Sigmoid colon (tissue), 7 donors: ENCODE data around the gene DNAAF5. TPM values are rescaled to one million over a fixed set of nuclear protein-coding genes. Genes with fewer than 3 reads are reported as not detected.

Experiments used
- DNase-seq: peaks from one replicate; pipeline ENCODE4 v3.0.0-alpha.2; 2019
- H3K27ac ChIP-seq, 4 donors: fragments of 200-600 bp; sonication (generic); one replicate each; pipeline ENCODE4 v1.5.1; 2016 to 2019; ENCODE audit warnings: mild to moderate bottlenecking in 1 of 4
- H3K27me3 ChIP-seq, 3 donors: fragments of 200-600 bp; sonication (generic); one replicate each; pipeline ENCODE4 v1.5.1; 2019; ENCODE audit warnings: mild to moderate bottlenecking in 1 of 3
- H3K36me3 ChIP-seq, 4 donors: fragments of 200-600 bp; sonication (generic); one replicate each; pipeline ENCODE4 v1.5.1; 2016 to 2019
- H3K4me1 ChIP-seq, 4 donors: fragments of 200-600 bp; sonication (generic); one replicate each; pipeline ENCODE4 v1.5.1; 2017 to 2019
- H3K4me3 ChIP-seq, 4 donors: fragments of 200-600 bp; sonication (generic); one replicate each; pipeline ENCODE4 v1.5.1; 2017 to 2019; ENCODE audit warnings: mild to moderate bottlenecking in 2 of 4, moderate library complexity in 1 of 4
- H3K9me3 ChIP-seq, 4 donors: fragments of 200-600 bp in 3 of 4; sonication (generic) in 3 of 4; one replicate each; pipeline versions ENCODE4 v1.5.1 to v1.6.1; 2013 to 2019
- CTCF ChIP-seq, 4 experiments: fragments of 450-650 bp in 3 of 4; fragments of 200-600 bp in 1 of 4; IDR thresholded peaks; one replicate each; pipeline ENCODE4 v1.5.1; 2016 to 2019; ENCODE audit warnings: antibody characterized with exemption in 4 of 4, mild to moderate bottlenecking in 3 of 4, moderate library complexity in 2 of 4
- EP300 ChIP-seq, 4 donors: sonication (generic); formaldehyde crosslinking; IDR thresholded peaks; one replicate each; pipeline ENCODE4 v1.6.1; 2017; ENCODE audit warnings: antibody characterized with exemption in 4 of 4
- POLR2A ChIP-seq, 2 donors: fragments of 450-650 bp; IDR thresholded peaks; one replicate each; pipeline ENCODE4 v1.6.1; 2016; ENCODE audit warnings: antibody characterized with exemption in 2 of 2, mild to moderate bottlenecking in 2 of 2, moderate library complexity in 2 of 2
- POLR2AphosphoS5 ChIP-seq, 4 donors: sonication (generic); formaldehyde crosslinking; IDR thresholded peaks; one replicate each; pipeline ENCODE4 v1.6.1; 2017; ENCODE audit warnings: antibody characterized with exemption in 4 of 4
- WGBS, 2 donors: extraction: QIAGEN DNeasy Blood & Tissue Kit; methylation state at CpG; one replicate each; pipeline ENCODE4 v1.1.7; 2013; 5-methylcytosine and 5-hydroxymethylcytosine counted together
- intact Hi-C: fragments of 100-400 bp; cut with DNase I; formaldehyde crosslinking; loops from one replicate; pipeline ENCODE4 v1.15.1; 2023
- polyA plus RNA-seq, 3 donors: library from polyadenylated mRNA; stranded (reverse); fragments of 200-250 nt; gene quantifications; one replicate each; pipeline ENCODE4 v1.2.3, GENCODE V29; 2013
- total RNA-seq, 4 donors: library from RNA; depleted of rRNA; stranded (reverse); fragments of >200 nt; gene quantifications; one replicate each; pipeline ENCODE4 v1.1.0, GENCODE V29; 2016
- donor health status: healthy with polysubstance abuse.
- donor health status: Bipolar disorder and iron deficiency.
- donor health status: healthy.

The DNAAF5 gene
- total and polyA plus RNA-seq, 7 donors: 7.8 to 25.4 (median 14.5) TPM

GRCh38 chr7:711922-712380 lies 14.5 kb upstream of the DNAAF5 start:
- intact Hi-C loops: loop anchor here (5.0 kb wide), 2 partner anchors 40 to 190 kb away; no protein-coding TSS in a partner anchor
- peak; percentile 54 for DNase-seq
- peaks cover 0 to 17% (median 10%) of the 10 kb centered on the region in 4 donors for H3K4me1 ChIP-seq
- TF ChIP-seq POLR2A (IDR thresholded peaks at IDR 0.05) (no peak), EP300 (IDR thresholded peaks at IDR 0.05) (no peak), POLR2AphosphoS5 (IDR thresholded peaks at IDR 0.05) (no peak), CTCF (IDR thresholded peaks at IDR 0.05) (no peak)
- peak overlapping the region; percentile 43 to 91 (median 72) for H3K4me3 ChIP-seq
- 6 to 46% methylated on average over 44 of the region's 44 CpGs for WGBS, 2 donors
- H3K9me3 ChIP-seq: no peaks in the 10 kb centered on the region
- H3K36me3 ChIP-seq: no peaks in the 10 kb centered on the region
- H3K27ac ChIP-seq: peak overlapping the region; percentile 22 to 63 (median 48)
- H3K27me3 ChIP-seq: no peaks in the 10 kb centered on the region

- WGBS, 2 donors: 13 to 20% methylated on average over 73 to 74 of the region's 74 CpGs
- peak; percentile 64 for DNase-seq
- Histone ChIP-seq H3K27ac (peak overlapping the region in 2 of 4 donors; percentile 56 to 63), H3K36me3 (no peaks in the 10 kb centered on the region), H3K4me3 (peak overlapping the region; percentile 43 to 91 (median 72)), H3K4me1 (peaks cover 0 to 17% (median 10%) of the 10 kb centered on the region in 4 donors), H3K9me3 (no peaks in the 10 kb centered on the region), H3K27me3 (no peaks in the 10 kb centered on the region)
- intact Hi-C loops: loop anchor here (5.0 kb wide), 2 partner anchors 40 to 190 kb away; no protein-coding TSS in a partner anchor
- TF ChIP-seq POLR2A (IDR thresholded peaks at IDR 0.05) (no peak), POLR2AphosphoS5 (IDR thresholded peaks at IDR 0.05) (no peak), CTCF (IDR thresholded peaks at IDR 0.05) (no peak), EP300 (IDR thresholded peaks at IDR 0.05) (no peak)
Measured at GRCh38 chr7:712381-713138, 13.9 kb upstream of the DNAAF5 start.

GRCh38 chr7:713139-713457 lies 13.4 kb upstream of the DNAAF5 start:
- DNase-seq: peak; percentile 60
- no peaks in the 10 kb centered on the region for H3K27me3 ChIP-seq
- H3K9me3 ChIP-seq: no peaks in the 10 kb centered on the region
- no peak overlapping the region for H3K4me3 ChIP-seq
- 86 to 89% methylated on average over 9 of the region's 9 CpGs for WGBS, 2 donors
- H3K27ac ChIP-seq: no peak overlapping the region
- TF ChIP-seq POLR2AphosphoS5 (IDR thresholded peaks at IDR 0.05) (no peak), CTCF (IDR thresholded peaks at IDR 0.05) (no peak), POLR2A (IDR thresholded peaks at IDR 0.05) (no peak), EP300 (IDR thresholded peaks at IDR 0.05) (no peak)
- intact Hi-C loops: loop anchor here (5.0 kb wide), 2 partner anchors 41 to 191 kb away; no protein-coding TSS in a partner anchor
- peaks cover 0 to 17% (median 10%) of the 10 kb centered on the region in 4 donors for H3K4me1 ChIP-seq
- H3K36me3 ChIP-seq: no peaks in the 10 kb centered on the region

DNA sequence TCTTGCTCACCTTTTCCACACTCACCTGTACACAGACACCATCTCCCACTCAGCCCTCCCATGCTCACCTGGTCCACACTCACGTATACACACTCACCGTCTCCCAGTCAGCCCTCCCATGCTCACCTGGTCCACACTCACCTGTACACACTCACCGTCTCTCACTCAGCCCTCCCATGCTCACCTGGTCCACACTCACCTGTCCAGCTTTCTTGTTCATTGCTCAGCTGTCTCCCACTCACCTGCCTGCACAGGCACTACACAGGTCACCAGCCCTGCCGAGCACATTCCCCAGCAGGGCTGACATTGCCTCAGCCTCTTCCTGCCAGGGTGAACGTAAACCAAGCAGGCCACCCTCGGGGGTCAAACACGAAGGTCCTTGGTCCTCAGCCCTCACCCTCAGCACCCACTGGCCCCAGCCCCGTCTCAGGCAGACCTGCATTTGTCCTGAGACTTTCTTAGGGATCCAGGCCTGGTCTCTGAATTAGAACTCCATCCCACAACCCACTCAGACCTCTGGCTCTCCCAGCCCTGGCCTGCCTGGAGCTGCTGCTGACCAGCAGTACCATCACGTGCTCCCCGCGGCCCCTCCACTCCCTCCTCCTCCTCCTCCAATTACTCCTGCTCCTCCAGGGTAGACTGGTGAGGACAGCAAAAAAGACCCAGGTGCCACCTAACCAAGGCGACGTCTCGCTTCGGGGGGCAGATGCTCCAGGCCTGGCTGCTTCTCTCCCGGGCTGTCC lies 12.8 kb upstream of the DNAAF5 start:
- peak; percentile 37 for DNase-seq
- Histone ChIP-seq H3K36me3 (no peaks in the 10 kb centered on the region), H3K4me3 (no peak overlapping the region), H3K4me1 (peaks cover 0 to 17% (median 10%) of the 10 kb centered on the region in 4 donors), H3K27ac (no peak overlapping the region), H3K9me3 (no peaks in the 10 kb centered on the region), H3K27me3 (no peaks in the 10 kb centered on the region)
- TF ChIP-seq POLR2A (IDR thresholded peaks at IDR 0.05) (no peak), CTCF (IDR thresholded peaks at IDR 0.05) (no peak), EP300 (IDR thresholded peaks at IDR 0.05) (no peak), POLR2AphosphoS5 (IDR thresholded peaks at IDR 0.05) (no peak)
- intact Hi-C loops: loop anchor here (5.0 kb wide), 2 partner anchors 41 to 191 kb away; no protein-coding TSS in a partner anchor
- 91 to 94% methylated on average over 16 of the region's 16 CpGs for WGBS, 2 donors
